PC-9 (cell line): Measurements from ENCODE around the gene TMEM168.

Source experiments
- CTCF ChIP-seq: fragments of 200-600 bp; sonication (generic); conservative IDR thresholded peaks from 2 replicates; pipeline ENCODE4 v1.6.1; 2017; ENCODE audit warnings: mixed run types, antibody characterized with exemption, mild to moderate bottlenecking, moderate library complexity
- EZH2 ChIP-seq: fragments of 200-600 bp; sonication (generic); IDR thresholded peaks from 2 replicates; pipeline ENCODE4 v1.8.0; 2017; ENCODE audit warnings: antibody characterized with exemption, low read depth

GRCh38 chr7:112789453-112789816, 758 bp downstream of the TMEM168 start:
- TF ChIP-seq CTCF (no peak), EZH2 (no peak)
